Stimulated activated CD8-positive, alpha-beta memory T cell treated with anti-CD3 and anti-CD28 coated beads, Interleukin-12 subunit alpha, Interleukin-12 subunit beta, amount 100 ng/mL, for 1 hour (primary cell): ENCODE measurements around the gene SNRPD2.
"Not testable (repeated sequence)": the region's sequence is repeated elsewhere in the genome, so short reads cannot be mapped to it uniquely, and the experiment has no call there.

Source experiments
- DNase-seq: peaks from one replicate; pipeline ENCODE4 v3.0.0-alpha.2; 2020; ENCODE audit warnings: low read depth

Gene SNRPD2

GRCh38 chr19:45691516-45692186 lies at the start of gene SNRPD2:
Gene SNRPD2, minus strand, starts transcription at chr19:45691953. Its CDS starts 65 bp downstream, at chr19:45691888.
- DNase-seq = peak; percentile 89

- no peak for DNase-seq
Observed at GRCh38 chr19:45739498-45740439, 48.0 kb upstream of the SNRPD2 start.

- no peak for DNase-seq
Observed at GRCh38 chr19:45733160-45733810, 41.5 kb upstream of the SNRPD2 start, which contains the start of gene MEIOSIN. Gene MEIOSIN, plus strand, starts transcription at chr19:45733439. Its CDS starts 1,938 bp downstream, at chr19:45735377.

GRCh38 chr19:45730368-45731288 lies 38.9 kb upstream of the SNRPD2 start, which contains the start of gene FBXO46:
Gene FBXO46, minus strand, starts transcription at chr19:45730896. Its CDS starts 17,401 bp downstream, at chr19:45713495.
- peak; percentile 85 for DNase-seq

GRCh38 chr19:45729800-45730290 lies 38.1 kb upstream of the SNRPD2 start:
- no peak for DNase-seq

GRCh38 chr19:45728683-45729082 lies 36.9 kb upstream of the SNRPD2 start:
- not testable (repeated sequence) for DNase-seq

GRCh38 chr19:45720065-45720464 lies 28.3 kb upstream of the SNRPD2 start:
- DNase-seq = not testable (repeated sequence)

- DNase-seq = no peak
Observed at GRCh38 chr19:45717983-45718650, 26.4 kb upstream of the SNRPD2 start.

- peak; percentile 96 for DNase-seq
Observed at GRCh38 chr19:45717131-45717982, 25.6 kb upstream of the SNRPD2 start.

GRCh38 chr19:45716359-45717130 lies 24.8 kb upstream of the SNRPD2 start:
- DNase-seq = no peak

GRCh38 chr19:45715139-45715538 lies 23.4 kb upstream of the SNRPD2 start:
- no peak for DNase-seq

GRCh38 chr19:45713141-45713540 lies 21.4 kb upstream of the SNRPD2 start:
- DNase-seq = no peak

GRCh38 chr19:45712699-45713067 lies 20.9 kb upstream of the SNRPD2 start:
- no peak for DNase-seq

- no peak for DNase-seq
Observed at GRCh38 chr19:45711851-45712698, 20.3 kb upstream of the SNRPD2 start.

GRCh38 chr19:45710356-45711130 lies 18.8 kb upstream of the SNRPD2 start:
- no peak for DNase-seq

- DNase-seq = no peak
Observed at GRCh38 chr19:45705710-45706415, 14.1 kb upstream of the SNRPD2 start.
